TTC549 (cell line): Measurements from ENCODE around the gene GPR137B.
"Not testable (repeated sequence)": the region's sequence is repeated elsewhere in the genome, so short reads cannot be mapped to it uniquely, and the experiment has no call there.

Experiments used
- FAIRE-seq: peaks from 2 replicates; lab custom pipeline; 2012; peaks lifted over from hg19 to GRCh38; lab: Jason Lieb, UNC

The GPR137B gene

GRCh38 chr1:236142253-236143103, at the start of gene GPR137B:
GPR137B (plus strand) TSS chr1:236142539; CDS start chr1:236142623, 84 bp downstream.
- FAIRE-seq, result no peak

GRCh38 chr1:236092899-236093298, 49.4 kb upstream of the GPR137B start:
- no peak for FAIRE-seq

DNA sequence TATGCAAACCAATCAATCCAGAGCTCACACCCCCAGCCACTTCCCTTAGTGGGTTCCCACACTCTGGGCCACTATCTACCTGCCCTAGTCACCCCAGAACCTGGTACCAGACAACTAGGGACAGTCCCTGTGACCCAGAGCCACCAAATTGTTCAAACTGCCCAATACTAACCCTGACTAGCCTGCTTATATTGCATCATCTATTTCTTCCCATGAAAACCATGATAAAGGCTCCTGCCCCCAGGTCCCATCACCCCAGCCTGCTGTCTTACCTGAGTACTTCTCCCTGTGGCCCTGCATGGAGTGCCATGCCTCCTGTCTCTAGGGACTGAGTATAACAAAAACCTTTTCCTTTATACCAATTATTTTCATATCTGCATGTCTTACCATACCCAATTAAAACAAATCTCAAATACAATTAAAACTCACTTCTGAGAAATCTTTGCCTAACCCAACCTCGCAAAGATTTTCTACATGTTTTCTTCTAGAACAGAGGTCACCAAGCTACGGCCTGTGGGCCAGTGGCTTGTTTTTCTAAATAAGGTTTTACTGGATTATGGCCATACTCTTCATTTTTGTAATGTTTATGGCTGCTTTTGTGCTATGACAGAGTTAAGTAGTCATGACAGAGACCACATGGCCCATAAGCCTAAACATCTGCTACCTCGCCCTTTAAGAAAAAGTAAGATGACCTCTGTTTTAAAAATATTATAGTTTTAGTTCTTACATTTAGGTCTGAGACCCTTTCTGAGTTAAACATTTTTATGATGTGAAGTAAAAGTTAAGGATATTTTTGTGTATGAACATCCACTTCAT, 46.4 kb upstream of the GPR137B start:
- FAIRE-seq, result no peak

DNA sequence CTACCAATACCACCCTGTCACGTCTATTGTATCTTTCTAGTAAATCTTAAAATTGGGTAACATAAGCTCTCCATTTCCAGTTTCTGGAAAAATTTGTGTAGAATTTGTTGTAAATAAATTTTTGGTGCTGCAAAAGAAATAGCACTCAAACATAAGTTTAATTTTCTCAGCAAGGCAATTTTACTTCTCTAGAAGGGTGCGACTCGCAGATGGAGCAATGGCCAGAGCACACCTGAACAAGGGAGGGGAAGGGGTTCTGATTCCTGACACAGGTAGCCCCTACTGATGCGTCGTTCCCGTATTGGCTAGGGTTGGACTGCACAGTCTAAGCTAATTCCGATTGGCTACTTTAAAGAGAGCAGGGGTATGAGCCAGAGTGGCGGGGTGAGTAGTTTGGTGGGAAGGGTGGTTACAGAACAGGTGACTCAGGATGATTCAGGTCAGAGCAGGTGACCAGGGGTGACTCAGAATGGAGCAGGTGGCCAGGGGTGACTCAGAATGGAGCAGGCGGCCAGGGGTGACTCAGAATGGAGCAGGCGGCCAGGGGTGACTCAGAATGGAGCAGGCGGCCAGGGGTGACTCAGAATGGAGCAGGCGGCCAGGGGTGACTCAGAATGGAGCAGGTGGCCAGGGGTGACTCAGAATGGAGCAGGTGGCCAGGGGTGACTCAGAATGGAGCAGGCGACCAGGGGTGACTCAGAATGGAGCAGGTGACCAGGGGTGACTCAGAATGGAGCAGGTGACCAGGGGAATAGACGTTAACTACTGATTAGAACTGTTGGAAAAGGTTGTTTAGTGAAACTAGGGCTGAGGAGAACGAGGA, 45.5 kb upstream of the GPR137B start:
- FAIRE-seq, result not testable (repeated sequence)

- FAIRE-seq, result no peak
Measured at GRCh38 chr1:236098267-236098666, 44.1 kb upstream of the GPR137B start.

DNA sequence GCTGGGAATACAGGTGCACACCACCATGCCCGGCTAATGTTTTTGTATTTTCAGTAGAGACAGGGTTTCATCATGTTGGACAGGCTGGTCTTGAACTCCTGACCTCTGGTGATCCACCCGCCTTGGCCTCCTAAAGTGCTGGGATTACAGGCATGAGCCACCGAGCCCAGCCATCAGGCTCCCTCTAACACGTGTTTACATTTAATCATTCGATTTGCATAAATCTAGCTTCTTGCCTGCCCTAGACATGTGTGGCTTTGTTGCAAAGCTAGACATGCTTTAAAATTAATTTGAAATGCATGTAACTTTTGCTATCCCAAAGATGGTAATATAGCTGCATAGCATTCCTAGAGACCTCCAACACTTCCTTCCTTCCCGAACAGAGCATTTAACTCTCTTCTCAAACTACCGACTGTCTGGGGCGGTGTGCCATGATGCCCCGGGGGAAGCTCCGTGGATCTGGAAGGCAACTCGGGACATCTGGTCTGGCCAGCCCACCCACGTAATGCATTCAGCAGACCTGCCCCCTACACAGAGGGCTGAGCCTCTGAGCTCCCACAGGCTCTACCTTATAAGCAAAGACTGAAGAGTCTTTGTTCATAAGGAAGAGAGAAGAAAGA, 42.9 kb upstream of the GPR137B start:
- FAIRE-seq, result no peak

- no peak for FAIRE-seq
Measured at GRCh38 chr1:236100799-236101198, 41.5 kb upstream of the GPR137B start.

DNA sequence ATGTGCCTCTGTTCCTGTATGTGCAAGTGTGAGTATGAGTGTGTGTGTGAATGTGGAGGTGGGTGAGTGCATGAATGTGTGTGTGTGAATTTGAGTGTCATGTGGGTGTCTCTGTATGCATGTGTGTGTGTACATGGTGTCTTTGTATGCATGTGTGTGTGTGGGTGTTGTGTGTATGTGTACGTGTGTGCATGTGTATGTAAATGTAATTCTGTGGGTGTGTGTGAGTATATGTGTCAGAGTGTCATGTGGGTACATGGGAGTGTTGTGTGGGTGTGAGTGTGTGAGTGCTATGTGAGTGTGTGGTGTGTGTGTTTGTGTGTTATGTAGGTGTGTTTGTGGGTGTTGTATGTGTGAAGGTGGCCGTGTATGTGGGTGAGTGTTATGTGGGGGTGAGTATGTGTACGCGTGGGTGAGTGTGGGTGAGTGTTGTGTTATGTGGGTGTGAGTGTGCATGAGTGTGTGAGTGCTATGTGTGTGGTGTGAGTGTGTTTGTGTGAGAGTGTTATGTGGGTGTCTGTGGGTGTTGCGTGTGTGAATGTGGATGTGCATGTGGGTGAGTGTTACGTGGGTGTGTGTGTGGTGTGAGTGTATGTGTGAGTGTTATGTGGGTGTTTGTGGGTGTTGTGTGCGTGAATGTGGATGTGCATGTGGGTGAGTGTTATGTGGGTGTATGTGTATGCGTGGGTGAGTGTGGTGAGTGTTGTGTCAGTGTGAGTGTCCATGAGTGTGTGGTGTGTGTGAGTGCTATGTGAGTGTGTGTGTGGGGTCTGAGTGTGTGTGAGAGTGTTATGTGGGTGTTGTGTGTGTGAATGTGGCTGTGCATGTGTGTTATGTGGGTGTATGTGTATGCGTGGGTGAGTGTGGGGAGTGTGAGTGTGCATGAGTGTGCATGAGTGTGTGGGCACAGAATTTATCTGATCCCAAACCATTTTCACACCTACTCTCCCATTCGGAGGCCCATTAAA, 40.8 kb upstream of the GPR137B start:
- FAIRE-seq, result no peak

- no peak for FAIRE-seq
Measured at GRCh38 chr1:236102611-236103010, 39.7 kb upstream of the GPR137B start.

DNA sequence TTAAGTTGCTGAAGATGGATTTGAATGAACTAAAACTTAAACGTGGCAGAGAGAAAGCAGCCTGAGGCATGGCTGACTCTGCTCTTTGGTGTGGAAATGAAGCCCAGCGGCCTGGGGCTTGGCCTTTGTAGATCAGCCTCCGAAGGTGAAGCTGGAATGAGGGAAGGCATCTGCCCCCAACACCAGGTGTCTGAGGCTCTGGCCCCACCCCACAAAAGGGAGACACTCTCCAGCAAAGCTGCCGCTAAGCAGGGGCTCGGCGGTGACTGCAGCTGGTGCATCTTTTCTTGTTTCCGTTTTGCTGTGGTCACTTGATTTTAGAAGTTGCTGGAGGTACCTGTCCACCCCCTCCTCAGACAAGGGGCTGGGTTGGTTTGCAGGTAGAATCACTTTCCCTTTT, 39.3 kb upstream of the GPR137B start:
- FAIRE-seq, result no peak

GRCh38 chr1:236103646-236104218, 38.6 kb upstream of the GPR137B start:
- peak; percentile 98 for FAIRE-seq

GRCh38 chr1:236107121-236107907, 35.0 kb upstream of the GPR137B start:
- FAIRE-seq, result no peak

GRCh38 chr1:236108027-236108648, 34.2 kb upstream of the GPR137B start:
- FAIRE-seq, result no peak

DNA sequence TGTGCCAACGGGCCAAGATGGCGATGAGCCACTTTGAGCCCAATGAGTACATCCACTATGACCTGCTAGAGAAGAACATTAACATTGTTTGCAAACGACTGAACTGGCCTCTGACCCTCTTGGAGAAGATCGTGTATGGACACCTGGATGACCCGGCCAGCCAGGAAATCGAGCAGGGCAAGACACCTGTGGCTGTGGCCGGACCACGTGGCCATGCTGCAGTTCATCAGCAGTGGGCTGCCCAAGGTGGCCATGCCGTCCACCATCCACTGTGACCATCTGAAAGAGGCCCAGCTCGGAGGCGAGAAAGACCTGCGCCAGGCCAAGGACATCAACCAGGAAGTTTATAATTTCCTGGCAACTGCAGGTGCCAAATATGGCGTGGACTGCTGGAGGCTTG, 32.2 kb upstream of the GPR137B start:
- FAIRE-seq, result no peak

GRCh38 chr1:236111527-236112331, 30.6 kb upstream of the GPR137B start:
- FAIRE-seq, result no peak

- no peak for FAIRE-seq
Measured at GRCh38 chr1:236112332-236112627, 30.1 kb upstream of the GPR137B start.

DNA sequence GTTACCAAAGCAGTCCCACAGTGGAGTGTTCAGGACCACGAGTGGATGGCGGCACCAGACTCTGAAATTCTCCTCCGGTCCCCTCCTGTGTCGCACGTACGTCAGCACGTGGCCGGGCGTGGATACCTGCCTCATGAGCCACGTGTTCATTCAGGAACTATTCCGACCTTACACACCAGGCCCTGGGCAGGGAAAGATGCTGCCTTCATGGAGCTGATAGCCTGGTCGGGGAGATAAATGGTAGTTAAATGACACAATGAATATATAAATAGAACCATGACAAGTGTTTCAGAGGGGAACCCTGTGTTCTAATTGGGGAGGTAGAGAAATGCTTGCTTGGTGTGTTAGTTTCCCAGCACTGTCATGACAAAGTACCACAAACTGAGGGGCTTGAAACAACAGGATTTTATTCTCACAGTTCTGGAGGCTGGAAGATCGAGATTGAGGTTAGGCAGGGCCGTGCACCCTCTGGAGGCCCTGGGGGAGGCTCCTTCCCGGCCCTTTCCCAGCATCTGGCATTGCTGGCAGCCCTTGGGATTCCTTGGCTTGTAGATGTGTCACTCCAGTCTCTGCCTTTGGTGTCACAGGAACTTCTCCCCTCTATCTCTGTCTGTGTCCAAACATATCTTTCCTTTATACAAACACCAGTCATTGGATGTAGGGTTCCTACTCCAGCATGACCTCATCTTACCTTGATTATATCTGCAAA, 28.9 kb upstream of the GPR137B start:
- no peak for FAIRE-seq
